ENCODE data around the gene ABCB4.

The ABCB4 gene

DNA sequence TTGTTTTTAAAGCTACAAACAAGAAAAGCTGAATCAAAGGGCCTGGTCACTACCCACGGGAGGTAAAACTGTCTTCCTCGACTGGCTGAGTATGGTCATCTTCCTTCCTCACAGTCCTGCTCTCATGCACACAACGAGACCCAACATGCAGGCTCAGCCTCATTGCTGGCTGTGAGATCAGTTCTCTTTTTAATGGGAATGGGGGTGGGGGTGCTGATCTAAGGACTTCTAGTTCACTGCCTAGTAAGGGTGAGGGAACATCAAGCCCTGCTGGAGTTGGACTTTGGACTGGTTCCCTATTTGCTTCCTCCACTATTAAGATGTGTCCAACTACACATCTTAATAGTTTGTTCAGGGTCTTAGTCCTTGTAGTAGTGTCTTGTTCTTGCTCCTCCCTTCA, 48.2 kb downstream of the ABCB4 start:
- in situ Hi-C loops (cut with MboI; ENCODE audit: low sequenced_read_pairs): no loop called here

DNA sequence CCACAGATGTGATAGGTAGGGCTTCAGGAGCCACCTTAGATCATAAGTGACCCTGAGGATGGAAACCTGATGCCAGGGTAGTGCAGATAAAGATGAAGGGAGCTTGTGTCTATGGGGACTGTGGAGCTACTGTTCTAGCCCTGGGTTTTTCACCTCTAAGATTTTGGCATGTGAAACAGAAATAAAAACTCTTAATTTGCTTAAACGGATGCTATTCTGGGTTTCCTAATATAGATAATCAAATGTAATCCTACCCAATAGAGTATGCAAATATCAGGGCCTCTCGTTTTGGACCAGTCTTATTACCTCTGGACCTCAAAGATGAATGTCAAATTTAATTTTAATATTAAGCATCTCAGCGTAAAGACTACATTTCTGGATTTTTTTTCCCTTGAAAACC, 49.3 kb downstream of the ABCB4 start:
- in situ Hi-C loops (cut with MboI; ENCODE audit: low sequenced_read_pairs): no loop called here

DNA sequence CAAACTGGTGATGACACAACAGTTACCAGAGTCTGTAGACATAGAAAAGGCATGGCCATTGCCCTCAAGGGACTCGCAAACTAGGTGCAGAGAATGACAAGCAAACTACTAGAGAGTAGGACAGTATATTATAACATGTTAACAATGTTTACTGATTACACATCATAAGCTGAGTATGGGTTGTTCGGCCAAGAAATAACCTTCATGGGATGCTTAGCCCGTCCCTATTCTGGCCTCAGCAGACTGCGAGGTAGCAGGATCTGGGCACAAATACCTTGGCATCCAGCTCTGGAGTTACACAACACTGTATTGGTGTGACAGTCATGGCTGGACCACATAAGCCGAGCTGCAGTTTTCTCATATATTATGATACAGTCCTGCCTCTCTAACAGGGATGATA, 51.4 kb downstream of the ABCB4 start:
- in situ Hi-C loops (cut with MboI; ENCODE audit: low sequenced_read_pairs): no loop called here

DNA sequence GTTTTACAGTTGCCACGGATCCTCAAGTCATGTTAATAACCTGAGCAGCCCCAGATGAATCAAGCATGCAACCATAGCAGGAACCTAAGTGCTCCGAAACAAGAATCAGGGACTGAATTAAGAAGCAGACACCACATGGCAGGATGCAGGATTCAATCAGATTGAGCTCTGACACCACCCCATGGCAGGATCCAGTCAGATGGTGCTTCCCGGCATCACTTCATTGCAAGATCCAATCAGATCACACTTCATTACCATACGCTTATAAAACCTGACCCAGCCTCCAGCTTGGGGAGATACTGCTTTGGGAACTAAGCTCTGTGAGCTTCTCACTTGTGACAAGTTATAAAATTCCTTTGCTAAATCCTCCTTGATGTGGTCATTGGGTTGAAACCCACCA, 55.3 kb downstream of the ABCB4 start:
- in situ Hi-C loops (cut with MboI; ENCODE audit: low sequenced_read_pairs): no loop called here

DNA sequence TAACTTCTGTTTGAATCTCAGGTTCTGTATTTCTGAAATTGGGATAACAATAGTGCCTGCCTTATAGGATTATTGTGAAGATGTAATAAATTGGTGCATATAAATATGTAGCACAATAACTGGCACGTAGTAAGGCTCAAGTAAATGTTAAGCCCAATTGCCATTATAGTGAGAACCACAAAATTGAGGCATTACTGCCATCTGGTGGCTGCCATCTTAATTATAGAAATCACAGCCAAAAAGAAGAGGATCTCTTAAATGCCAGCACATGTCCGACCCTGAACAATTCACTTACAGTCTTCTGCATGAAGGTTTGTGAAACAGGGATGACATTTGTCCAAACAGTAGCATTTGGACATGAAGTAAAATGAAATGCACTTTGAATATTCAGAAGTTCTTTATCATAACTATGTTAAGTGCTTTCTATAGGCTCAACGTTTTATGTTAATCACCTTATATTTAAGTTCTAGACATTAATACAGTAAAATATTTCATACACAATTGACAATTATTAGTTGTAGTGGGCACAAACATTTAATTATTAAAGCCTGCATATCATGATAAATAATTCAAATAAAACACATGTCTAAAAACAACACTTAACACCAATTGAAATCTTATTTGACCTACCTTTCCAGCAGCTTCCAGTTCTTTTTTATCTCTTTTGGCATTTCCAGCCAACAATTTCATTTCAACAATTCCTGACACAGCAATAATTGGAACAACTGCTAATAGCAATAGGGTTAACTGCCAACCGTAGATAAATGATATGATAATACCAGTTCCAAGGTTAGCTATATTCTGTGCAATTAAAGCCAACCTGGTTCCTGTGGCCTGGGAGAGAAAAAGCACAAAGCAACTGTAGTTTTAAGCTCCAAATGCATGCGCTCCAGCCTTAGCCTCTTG, 58.5 kb downstream of the ABCB4 start:
- in situ Hi-C loops (cut with MboI; ENCODE audit: low sequenced_read_pairs): no loop called here

DNA sequence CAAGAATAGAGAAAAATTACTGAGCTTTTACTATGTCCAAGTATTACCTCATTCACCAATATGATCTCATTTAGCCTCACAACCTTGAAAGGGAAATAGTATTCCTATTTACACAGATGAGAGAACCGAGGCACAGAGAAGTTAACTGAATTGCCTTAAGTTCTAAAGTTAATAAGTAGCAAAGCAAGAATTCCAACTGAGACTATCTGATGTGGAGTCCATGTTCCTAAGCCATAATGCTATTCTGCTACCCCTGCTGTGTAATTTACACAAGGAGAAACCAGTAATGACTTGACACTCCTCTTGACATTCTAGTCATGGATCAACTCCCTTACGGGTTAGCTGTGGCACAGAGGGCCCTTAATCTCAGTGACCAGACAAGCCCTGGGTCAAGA, 60.7 kb downstream of the ABCB4 start:
- in situ Hi-C loops (cut with MboI; ENCODE audit: low sequenced_read_pairs): no loop called here

DNA sequence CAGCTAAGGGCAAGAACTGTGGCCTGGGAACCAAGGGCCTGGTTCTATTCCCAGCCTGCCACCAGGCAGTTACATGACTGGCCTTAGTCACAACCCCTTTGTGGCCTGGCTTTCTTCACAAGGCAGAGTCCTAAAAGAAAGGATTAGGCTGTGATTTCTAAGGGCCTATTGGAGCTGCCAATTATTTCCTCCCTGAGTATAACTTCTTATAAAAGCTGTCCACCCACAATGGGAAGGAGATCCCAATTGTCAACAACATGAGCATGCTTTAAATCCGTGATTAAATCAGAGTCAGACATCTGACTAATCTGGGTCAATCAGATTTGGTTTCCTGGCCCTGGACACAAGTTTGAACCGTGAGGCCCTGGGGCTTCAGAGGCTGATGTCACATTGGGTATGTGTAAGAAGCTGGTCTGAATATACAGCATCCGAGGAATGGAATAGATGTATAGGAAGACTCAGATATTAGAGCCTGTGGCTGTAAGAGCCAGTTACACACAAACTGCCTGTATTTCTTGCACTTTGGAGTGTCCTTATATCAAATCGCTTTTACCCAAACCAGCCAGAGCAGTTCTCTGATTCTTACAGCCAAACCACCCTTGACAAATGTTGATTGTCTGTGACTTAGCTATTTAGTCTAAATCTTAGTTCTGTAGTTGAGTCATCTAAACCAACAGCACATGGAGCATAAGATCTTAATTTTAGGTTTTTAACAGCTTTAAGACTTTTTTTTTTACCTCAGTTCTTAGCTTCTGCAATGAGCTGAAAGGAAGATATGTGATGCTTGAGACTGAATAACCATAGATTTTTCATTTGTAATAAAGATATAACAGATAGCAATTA, 61.3 kb downstream of the ABCB4 start:
- in situ Hi-C loops (cut with MboI; ENCODE audit: low sequenced_read_pairs): no loop called here

DNA sequence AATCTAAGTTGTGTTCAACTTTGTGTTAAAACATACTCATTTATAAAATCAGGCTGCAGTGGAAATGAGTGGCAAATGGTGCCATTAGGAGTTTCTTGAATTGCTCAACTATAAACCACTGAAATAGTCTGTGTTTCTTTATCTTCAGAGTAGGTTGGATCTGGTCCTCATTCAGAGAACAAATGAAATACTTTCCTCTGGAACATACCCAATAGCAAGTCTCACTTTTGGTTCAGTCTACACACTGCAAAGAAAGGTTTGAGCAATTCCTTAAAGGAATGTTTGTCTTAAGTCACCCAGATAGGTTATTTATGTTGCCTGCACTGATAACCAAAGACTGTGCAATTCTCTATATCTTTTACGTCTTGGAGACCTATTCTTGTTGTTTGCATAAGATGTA, 62.5 kb downstream of the ABCB4 start:
- in situ Hi-C loops (cut with MboI; ENCODE audit: low sequenced_read_pairs): no loop called here

DNA sequence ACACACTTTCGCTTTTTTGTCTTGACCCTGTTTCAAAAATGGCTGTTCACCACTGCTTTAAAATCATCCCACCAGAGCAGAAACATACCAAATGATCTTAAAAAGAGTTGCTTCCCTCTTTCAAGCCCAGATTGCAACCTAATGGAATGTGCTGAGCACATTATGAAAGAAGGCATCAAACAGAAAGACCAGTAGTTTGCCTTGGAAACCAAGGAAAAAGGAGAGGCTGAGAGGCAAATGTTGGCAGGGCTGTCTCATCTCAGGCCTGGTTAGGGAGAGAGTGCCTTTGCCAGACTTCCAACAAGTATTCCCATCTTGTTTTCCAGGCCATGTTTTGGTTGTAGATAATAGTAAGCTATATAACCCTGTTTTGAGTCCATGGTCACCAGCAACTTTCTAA, 64.3 kb downstream of the ABCB4 start:
- in situ Hi-C loops (cut with MboI; ENCODE audit: low sequenced_read_pairs): no loop called here

DNA sequence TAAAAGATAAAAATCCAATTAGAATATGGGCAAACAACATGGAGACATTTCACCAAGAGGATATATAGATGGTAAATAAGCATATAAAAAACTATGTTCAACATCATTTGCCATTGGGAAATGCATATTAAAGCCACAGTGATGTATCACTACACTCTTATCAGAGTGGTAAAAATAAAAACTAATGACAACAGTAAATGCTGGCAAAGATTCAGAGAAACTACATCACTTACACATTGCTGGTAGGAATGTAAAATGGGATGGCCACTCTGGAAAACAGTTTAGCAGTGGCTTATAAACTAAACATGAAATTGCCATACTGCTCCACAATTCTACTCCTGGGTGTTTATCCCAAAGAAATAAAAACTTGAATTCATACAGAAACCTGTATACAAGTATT, 70.8 kb downstream of the ABCB4 start:
- in situ Hi-C loops (cut with MboI; ENCODE audit: low sequenced_read_pairs): no loop called here

DNA sequence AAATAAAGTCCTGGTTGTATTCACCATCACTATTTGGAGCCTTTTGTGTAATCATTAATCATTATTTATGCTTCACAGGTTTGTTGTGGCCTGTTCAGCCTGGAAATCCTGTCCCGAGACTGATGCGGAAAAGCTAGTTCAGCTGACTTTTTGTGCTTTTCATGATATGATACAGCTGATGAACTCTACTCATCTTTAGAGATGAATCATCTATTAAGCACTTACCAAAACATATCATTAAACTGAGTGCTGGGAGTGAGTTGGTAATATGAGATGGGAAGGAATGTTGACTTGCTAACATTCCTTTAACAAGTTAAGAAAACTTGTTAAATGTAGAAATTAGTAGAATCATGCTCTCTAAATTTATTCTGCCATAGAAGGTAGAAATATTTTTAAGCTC, 77.0 kb downstream of the ABCB4 start:
- in situ Hi-C loops (cut with MboI; ENCODE audit: low sequenced_read_pairs): no loop called here

DNA sequence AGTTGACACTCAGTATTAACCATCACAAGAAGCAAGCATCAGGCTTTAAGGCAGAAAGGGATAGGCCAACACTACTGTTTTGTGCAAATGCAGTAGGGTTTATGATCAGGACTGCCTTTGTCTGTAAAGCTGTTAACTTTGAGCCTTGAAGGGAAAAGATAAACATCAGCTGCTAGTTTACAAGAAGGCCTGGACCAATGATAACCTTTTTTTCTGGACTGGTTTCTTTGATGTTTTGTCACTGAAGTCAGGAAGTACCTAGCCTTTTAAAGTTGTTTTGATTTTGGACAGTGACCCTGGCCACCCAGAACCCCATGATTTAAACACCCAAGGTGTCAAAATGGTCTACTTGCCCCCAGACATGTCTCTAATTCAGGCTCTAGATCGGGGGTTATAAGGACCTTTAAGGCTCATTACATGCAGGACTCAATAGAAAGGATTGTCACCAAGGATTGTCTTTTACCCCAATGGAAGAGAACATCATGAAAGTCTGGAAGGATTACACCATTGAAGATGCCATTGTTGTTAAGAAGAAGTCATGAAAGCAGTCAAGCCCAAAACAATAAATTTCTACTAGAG, 79.9 kb downstream of the ABCB4 start:
- in situ Hi-C loops (cut with MboI; ENCODE audit: low sequenced_read_pairs): no loop called here

DNA sequence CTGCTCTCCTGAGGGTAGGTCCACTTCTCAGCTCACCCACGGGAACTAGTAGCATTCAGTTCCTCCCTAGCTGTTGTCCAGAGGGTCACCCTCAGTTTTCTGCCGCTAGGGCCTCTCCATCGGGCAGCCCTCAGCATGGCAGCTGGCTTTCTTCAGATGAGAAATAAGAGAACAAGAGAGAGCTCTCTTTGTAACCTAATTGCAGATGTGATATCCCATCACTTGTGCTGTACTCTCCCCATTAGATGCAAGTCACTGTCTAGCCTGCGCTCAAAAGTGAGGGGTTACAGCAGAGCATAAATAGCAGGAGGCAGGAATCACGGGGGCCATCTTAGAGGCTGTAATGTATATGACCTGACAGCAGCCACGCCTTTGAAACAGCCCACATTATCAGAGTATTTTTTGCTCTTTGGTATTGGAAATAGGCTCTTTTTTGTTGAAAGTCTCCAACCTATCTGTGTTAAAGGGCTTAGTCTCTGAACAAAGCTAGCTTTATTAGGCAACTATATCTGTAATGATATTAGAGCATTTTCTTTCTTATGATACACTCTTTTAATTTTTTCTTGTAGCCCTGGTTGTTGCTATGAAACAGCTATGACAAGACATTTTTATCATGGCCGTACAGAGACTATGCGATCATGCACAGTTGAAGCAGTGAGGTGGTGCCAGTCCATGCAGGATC, 84.3 kb downstream of the ABCB4 start:
- in situ Hi-C loops (cut with MboI; ENCODE audit: low sequenced_read_pairs): no loop called here

DNA sequence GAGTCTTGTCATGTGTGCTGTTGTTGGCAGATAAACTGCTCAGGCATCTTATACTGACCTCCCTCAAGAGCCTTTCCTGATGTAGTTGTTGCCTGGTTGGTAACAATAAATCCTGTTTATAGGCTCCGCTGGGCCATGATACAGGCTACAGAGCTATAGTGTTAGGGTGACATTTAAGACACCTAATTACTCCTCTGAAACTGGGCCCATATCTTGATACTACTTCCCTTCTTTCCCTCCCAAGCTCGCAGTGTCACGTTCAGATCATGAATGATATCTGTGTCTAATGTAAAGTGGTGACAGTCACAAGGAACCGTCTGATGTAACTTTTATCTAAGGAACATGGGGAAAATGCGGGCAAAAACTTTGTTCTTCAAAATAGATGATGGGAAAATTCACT, 94.6 kb downstream of the ABCB4 start:
- in situ Hi-C loops (cut with MboI; ENCODE audit: low sequenced_read_pairs): no loop called here

DNA sequence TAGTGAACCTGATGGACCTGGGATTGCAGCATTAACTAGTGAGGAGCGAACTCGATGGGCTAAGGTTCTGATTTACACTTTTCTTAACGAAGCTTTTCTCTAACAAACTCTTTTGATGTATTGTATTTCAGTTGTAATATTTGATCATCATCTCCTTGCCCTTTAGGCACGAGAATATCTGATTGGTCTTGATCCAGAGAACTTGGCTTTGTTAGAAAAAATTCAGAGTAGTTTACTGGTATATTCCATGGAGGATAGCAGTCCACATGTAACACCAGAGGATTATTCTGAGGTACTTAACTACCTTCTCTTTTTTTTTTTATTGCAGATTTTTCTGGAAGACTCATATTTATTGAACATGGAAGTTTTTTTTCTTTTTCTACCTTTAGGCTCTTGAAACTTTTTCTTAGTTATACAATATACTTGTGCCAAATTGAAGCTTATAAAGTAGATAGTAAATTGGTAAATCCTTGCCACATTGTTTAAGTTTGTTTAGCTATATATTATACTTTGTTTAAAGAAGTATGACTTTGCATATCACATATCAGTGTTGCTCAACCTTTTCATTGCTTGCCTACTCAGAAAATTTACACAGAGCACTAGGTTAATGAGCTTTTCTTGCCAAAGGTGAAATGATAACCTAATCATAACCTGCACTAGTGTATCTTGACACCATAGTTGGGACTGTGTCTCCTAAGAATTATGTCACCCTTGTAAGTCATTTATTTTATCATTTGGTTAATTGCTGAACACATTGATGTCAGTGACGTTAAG, 99.6 kb downstream of the ABCB4 start:
- in situ Hi-C loops (cut with MboI; ENCODE audit: low sequenced_read_pairs): no loop called here

DNA sequence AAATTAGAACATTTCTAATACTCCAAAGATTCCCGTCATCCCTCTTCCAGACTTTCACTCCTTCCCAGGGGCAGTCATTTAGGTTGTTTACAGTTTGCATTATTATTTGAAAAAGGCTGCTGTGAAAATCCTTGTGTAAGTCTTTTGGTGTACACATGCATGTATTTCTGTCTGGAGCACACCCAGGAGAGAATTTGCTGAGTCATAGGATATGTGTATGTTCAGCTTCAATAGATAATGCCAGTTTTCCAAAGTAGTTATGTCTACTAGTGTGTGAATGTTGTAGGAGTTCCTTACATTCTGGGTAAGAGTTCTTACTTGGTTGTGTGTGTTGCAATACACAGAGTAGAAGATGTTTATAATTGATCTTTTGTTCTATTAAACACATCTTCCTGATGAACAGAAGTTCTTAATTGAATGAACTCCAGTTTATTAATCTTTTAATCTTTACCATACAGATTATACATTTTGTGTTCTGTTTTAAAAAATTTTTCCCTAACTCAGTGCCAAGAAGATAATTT, 104.8 kb downstream of the ABCB4 start:
- in situ Hi-C loops (cut with MboI; ENCODE audit: low sequenced_read_pairs): no loop called here

DNA sequence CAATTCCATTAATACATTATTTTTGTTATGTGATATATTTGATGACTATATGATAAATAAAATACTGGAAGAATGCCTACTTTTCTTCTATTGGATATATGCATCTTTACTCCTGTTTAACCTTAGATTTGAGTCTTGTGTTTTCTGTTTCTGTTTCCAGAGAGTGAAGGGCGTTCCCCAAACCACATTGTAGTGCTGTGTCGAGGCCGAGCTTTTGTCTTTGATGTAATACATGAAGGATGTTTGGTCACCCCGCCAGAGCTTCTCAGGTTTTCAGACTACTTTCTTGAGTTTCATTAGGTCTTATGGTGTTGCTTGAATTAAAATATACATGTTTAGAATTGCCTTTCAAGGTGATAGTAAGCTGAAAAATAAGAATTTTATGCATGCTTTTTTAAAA, 106.3 kb downstream of the ABCB4 start:
- in situ Hi-C loops (cut with MboI; ENCODE audit: low sequenced_read_pairs): no loop called here

DNA sequence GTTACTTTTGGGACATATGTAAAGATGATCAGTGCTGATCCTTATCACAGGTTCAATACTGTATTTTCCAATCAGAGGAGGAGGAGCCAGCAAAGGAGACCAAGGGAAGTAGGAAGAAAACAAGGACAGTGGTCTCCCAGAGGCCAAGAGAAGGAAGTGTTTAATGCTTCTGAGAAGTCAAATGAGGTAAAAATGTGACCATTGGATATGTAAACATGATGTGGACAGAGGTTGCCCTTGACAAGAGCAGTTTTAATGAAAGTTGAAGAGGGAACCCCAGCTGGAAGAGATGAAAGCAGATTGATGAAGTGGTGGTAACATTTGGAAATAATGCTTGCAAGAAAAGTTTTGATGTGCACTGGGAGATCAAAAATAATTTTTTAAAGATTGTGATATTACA, 111.2 kb downstream of the ABCB4 start:
- in situ Hi-C loops (cut with MboI; ENCODE audit: low sequenced_read_pairs): no loop called here

DNA sequence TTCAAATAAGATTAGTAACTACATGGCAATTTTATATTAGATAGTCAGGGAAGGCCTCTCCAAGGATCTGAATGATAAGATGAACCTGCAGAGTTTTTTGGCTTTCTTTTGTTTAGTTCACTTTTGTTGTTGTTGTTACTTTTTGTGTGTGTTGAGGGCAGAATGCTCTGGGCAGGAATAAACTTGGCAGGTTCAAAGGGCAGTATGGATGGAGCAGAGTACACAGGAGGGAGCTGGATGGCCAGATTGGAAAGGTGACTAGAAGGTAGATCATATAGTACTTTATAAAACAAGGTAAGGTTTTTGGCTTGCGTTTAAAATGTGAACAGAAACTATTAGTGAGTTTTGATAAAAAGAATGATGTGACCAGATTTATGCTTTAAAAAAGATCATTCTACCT, 112.1 kb downstream of the ABCB4 start:
- in situ Hi-C loops (cut with MboI; ENCODE audit: low sequenced_read_pairs): no loop called here

DNA sequence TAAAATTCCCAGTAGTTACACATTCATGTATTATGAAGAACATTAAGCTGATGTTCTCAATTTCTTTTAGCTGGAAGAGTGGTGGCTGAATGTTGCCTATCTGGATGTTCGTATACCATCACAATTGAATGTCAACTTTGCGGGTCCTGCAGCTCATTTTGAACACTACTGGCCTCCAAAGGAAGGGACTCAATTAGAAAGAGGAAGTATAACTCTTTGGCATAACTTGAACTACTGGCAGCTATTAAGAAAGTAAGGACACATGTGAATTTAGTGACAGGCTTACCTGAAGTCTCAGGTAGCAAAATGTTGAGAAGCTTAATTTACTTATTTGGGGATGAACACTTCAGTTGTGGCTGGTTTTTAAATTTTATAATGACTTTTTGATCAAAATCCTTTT, 114.2 kb downstream of the ABCB4 start:
- in situ Hi-C loops (cut with MboI; ENCODE audit: low sequenced_read_pairs): no loop called here

Data from HL-60/S4 treated with phorbol 12-myristate 13-acetate at 8.2 ng/mL for 4 days and 3 days (cell line).